Measurements from ENCODE around the gene KCNB1.

The KCNB1 gene

DNA sequence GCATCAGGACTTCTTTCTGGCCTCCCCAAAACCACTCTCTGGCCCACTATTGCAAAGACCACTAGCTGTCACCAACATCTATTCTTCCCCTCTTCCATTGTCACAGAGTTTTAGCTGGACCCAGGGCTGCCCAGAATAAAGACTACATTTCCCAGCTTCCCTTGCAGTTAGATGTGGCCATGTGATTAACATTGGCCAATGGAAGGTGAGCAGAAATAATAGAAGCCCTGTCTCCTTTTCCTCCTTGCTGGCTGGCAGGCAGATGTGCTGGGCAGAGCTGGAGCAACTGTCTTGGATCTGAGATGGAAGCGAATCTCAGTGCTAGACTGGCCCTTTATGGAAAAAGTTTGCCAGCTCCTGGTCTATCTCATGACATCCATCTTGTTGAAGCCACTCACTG, 97.0 kb downstream of the KCNB1 start:
- no peak overlapping the region for H3K4me3 ChIP-seq (ENCODE audit: low read depth, low read length)
- in situ Hi-C loops (cut with HindIII; ENCODE audit: low sequenced_read_pairs) = no loop called here
- TF ChIP-seq, protein P1, sequence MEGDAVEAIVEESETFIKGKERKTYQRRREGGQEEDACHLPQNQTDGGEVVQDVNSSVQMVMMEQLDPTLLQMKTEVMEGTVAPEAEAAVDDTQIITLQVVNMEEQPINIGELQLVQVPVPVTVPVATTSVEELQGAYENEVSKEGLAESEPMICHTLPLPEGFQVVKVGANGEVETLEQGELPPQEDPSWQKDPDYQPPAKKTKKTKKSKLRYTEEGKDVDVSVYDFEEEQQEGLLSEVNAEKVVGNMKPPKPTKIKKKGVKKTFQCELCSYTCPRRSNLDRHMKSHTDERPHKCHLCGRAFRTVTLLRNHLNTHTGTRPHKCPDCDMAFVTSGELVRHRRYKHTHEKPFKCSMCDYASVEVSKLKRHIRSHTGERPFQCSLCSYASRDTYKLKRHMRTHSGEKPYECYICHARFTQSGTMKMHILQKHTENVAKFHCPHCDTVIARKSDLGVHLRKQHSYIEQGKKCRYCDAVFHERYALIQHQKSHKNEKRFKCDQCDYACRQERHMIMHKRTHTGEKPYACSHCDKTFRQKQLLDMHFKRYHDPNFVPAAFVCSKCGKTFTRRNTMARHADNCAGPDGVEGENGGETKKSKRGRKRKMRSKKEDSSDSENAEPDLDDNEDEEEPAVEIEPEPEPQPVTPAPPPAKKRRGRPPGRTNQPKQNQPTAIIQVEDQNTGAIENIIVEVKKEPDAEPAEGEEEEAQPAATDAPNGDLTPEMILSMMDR (IDR thresholded peaks at IDR 0.05; ENCODE audit: low read depth, low read length) = no peak
- DNase-seq (ENCODE audit: low read depth, low spot score) = peak; percentile 22

DNA sequence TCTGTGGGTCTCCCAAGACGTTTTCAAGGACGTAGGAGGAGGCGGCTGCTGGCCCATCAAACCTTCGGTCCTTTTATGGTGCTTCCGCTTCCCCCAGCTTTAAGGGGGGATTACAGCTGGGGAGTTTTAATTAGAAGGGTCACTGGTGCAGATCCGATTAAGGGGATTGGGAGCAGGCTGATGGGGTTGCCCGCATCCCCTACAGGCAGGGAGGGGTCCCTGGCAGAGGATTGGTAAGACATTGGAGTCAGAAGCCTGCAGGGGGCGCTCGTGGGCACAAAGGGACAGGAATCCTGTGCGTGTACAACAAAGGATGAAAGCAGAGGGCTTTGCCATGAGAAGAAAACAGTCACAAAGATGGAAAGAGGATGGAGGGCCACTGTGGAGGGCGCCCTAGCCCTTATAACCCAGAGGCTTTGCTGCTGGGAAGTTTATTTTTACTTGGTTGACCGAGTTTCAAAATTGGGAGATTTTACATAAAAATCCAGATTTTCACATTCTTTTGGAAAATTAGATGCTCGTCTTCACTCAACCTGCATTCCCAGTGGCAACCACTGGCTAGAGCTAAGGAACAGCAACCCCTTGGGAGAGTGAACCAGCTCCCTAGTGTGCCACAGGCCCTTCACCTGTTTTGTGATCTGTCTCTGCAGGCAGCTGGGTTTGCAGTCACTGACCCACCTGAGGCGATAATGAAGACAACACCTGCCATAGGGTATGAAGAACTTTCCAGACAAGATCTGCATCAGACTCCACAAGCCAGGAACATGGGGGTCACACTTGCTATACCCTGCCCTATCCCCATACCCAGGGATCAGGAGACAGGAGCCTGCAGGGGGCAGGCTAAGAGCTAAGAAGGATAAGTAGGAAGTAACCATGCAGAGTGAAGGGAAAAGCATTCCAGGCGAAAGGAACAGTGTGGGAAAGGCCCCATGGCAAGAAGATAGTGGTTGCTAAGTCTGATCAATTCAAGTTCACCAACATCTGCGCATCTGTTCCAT, 97.7 kb downstream of the KCNB1 start:
- no peak overlapping the region for H3K4me3 ChIP-seq (ENCODE audit: low read depth, low read length)
- peak; percentile 36 for DNase-seq (ENCODE audit: low read depth, low spot score)
- TF ChIP-seq, protein P1 (IDR thresholded peaks at IDR 0.05; ENCODE audit: low read depth, low read length) = peak; percentile 82
- in situ Hi-C loops (cut with HindIII; ENCODE audit: low sequenced_read_pairs) = no loop called here

DNA sequence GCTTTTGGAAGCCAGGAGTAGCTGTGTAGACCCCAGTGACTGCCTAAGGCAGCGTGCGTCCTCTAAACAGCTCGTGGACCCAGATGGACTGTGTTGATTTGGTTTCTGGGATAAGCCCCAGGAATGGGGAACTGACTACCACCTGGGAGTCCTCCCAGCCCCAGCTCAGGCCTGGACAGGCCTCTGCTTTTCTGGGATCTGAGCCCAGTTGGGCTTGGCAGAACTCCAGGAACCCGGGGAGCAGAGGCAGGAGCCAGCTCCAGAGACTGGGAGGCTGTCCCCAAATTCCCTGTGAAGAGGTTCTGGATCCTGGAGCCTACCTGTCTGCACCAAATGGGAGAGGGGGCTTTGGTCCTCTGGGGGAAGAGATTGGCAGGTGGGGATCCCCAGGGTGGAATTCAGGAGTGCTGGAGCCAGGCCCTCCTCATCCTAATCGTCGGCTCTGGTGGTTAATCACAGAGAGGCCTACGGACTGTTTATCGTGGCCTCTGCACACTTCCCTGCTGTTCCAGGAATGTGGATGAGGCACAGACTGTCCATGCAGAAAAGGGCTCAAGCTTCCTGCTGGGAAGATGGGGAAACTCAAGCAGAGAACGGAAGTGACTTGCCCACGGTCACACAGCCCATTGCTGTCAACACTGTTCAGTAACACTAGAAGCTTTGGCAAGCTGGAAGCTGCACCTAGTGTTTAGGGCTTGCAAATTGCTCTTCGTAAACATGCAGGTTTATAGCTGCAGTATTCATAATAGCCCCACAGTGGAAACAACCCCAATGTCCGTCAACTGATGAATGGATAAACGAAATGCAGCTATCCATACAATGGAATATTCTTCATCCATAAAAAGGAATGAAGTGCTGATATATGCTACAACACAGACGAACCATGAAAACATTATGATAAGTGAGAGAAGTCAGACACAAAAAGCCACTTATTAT, 100.6 kb downstream of the KCNB1 start:
- DNase-seq (ENCODE audit: low read depth, low spot score) = peak; percentile 87
- in situ Hi-C loops (cut with HindIII; ENCODE audit: low sequenced_read_pairs) = no loop called here
- TF ChIP-seq, protein P1 (IDR thresholded peaks at IDR 0.05; ENCODE audit: low read depth, low read length) = no peak
- no peak overlapping the region for H3K4me3 ChIP-seq (ENCODE audit: low read depth, low read length)

DNA sequence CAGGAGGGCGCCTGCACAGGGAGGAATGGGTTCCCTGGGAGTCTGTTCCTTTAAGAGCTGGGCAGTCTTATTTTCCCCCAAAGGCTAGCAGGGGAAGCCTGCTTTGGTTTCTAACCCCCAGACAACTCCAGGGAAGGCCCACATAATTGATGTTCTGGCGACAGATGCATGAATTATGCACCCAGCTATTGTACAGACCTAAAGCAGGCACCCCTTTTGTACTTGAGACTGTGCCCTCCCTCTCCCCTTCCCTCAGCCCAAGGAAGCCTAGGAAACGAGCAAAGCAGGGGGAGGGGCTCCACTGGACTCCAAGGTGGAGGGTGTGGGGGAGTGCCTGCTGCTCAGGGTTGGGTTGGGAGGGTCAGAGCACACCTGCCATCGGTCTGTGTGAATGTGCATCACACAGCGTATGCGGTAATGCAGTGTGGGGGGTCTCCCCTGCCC, 102.1 kb downstream of the KCNB1 start:
- H3K4me3 ChIP-seq (ENCODE audit: low read depth, low read length) = no peak overlapping the region
- DNase-seq (ENCODE audit: low read depth, low spot score) = no peak
- in situ Hi-C loops (cut with HindIII; ENCODE audit: low sequenced_read_pairs) = no loop called here
- TF ChIP-seq, protein P1 (IDR thresholded peaks at IDR 0.05; ENCODE audit: low read depth, low read length) = no peak

DNA sequence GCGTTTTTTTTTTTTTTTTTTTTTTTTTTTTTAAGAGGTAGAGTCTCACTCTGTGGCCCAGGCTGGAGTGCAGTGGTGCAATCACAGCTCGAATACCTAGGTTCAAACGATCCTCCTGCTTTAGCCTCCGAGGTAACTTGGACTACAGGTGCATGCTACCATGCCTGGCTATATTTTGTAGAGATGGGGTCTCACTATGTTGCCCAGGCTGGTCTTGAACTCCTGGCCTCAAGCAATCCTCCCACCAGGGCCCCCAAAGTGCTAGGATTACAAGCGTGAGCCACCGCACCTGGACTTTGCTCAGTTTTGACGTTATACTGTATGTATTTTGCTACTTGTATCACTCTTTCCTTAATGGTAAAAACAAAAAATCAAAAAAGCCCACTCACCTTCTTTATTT, 103.1 kb downstream of the KCNB1 start:
- no peak overlapping the region for H3K4me3 ChIP-seq (ENCODE audit: low read depth, low read length)
- DNase-seq (ENCODE audit: low read depth, low spot score) = no peak
- in situ Hi-C loops (cut with HindIII; ENCODE audit: low sequenced_read_pairs) = no loop called here
- TF ChIP-seq, protein P1 (IDR thresholded peaks at IDR 0.05; ENCODE audit: low read depth, low read length) = no peak

DNA sequence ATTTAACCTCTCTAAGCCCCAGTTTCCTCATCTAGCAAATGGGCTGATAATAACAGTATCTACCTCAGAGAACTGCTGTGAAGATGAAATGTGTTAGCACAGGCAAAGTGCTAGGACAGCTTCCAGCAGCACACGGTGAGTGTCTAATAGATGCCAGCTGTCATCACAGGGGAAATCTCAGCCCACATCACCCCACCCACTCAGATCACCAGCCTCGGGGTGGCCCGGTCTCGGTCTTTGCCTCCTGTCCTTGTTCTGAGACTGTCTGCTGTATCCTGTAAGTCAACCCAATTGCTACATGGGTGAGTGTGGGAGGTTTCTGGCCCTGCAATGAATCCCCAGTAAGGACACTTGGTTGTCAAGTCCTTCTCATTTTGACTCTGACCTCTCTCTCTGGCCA, 105.1 kb downstream of the KCNB1 start:
- in situ Hi-C loops (cut with HindIII; ENCODE audit: low sequenced_read_pairs) = no loop called here
- no peak for DNase-seq (ENCODE audit: low read depth, low spot score)
- TF ChIP-seq, protein P1 (IDR thresholded peaks at IDR 0.05; ENCODE audit: low read depth, low read length) = no peak
- H3K4me3 ChIP-seq (ENCODE audit: low read depth, low read length) = no peak overlapping the region
